Karpas-422 (cell line): ENCODE measurements around the gene NUDT1. TPM values are rescaled to one million over a fixed set of nuclear protein-coding genes. Genes with fewer than 3 reads are reported as not detected.

ENCODE experiments used
- DNase-seq: peaks from one replicate; pipeline ENCODE4 v3.0.0-alpha.2; 2015
- H2AFZ ChIP-seq: fragments of 200-600 bp; sonication (generic); 2 replicates; pipeline ENCODE4 v1.6.1; 2014; ENCODE audit warnings: antibody characterized with exemption, low read length, mixed read lengths
- H3K27ac ChIP-seq: fragments of 200-600 bp; sonication (generic); 2 replicates; pipeline ENCODE4 v1.5.1; 2014; ENCODE audit warnings: mild to moderate bottlenecking, low read length, moderate library complexity
- H3K27me3 ChIP-seq: fragments of 200-600 bp; sonication (generic); 2 replicates; pipeline ENCODE4 v1.6.1; 2014; ENCODE audit warnings: low read length, mixed read lengths
- H3K36me3 ChIP-seq: fragments of 200-600 bp; sonication (generic); 2 replicates; pipeline ENCODE4 v1.6.1; 2014; ENCODE audit warnings: low read length, mixed read lengths; ENCODE audit not compliant: insufficient read depth
- H3K4me1 ChIP-seq: fragments of 200-600 bp; sonication (generic); 2 replicates; pipeline ENCODE4 v1.6.1; 2014; ENCODE audit warnings: mild to moderate bottlenecking, low read length, mixed read lengths
- H3K4me2 ChIP-seq: fragments of 200-600 bp; sonication (generic); 2 replicates; pipeline ENCODE4 v1.6.1; 2014; ENCODE audit warnings: low read length, low read depth, mild to moderate bottlenecking; ENCODE audit not compliant: poor library complexity, severe bottlenecking
- H3K4me3 ChIP-seq: fragments of 200-600 bp; sonication (generic); 2 replicates; pipeline ENCODE4 v1.5.1; 2014; ENCODE audit warnings: mild to moderate bottlenecking, antibody characterized with exemption, low read length, mixed read lengths
- H3K79me2 ChIP-seq: fragments of 200-600 bp; sonication (generic); 2 replicates; pipeline ENCODE4 v1.6.1; 2014; ENCODE audit warnings: mild to moderate bottlenecking, low read length, mixed read lengths
- H3K9ac ChIP-seq: fragments of 200-600 bp; sonication (generic); 2 replicates; pipeline ENCODE4 v1.6.0; 2014; ENCODE audit warnings: low read length
- H3K9me2 ChIP-seq: fragments of 200-600 bp; sonication (generic), shearing (Covaris generic); replicated peaks from 2 replicates; pipeline ENCODE4 v1.6.0; 2014; ENCODE audit warnings: mild to moderate bottlenecking, low read length, moderate library complexity; ENCODE audit not compliant: insufficient read depth
- H3K9me3 ChIP-seq: fragments of 300-700, 200-600 bp; sonication (generic); 2 replicates; pipeline ENCODE4 v1.6.1; 2014; ENCODE audit warnings: low read length, mixed read lengths
- H4K20me1 ChIP-seq: fragments of 200-600 bp; sonication (generic); 2 replicates; pipeline ENCODE4 v1.6.1; 2014; ENCODE audit warnings: mild to moderate bottlenecking, antibody characterized with exemption, low read length, low read depth; ENCODE audit not compliant: insufficient read depth
- total RNA-seq: library from RNA; depleted of rRNA; stranded (reverse); fragments of >200 nt; shearing (Covaris generic); gene quantifications from 2 replicates; pipeline ENCODE4 v1.2.3, GENCODE V29; 2014; ENCODE audit warnings: low replicate concordance

NUDT1 gene
- total RNA-seq, 1 experiment from 2014 or later: 45.3 TPM

GRCh38 chr7:2251841-2252771 is 10.1 kb downstream of the NUDT1 start:
- Histone ChIP-seq H3K4me1 (no peaks in the 10 kb centered on the region), H3K4me3 (no peak overlapping the region), H3K36me3 (no peaks in the 10 kb centered on the region), H3K27ac (no peak overlapping the region), H4K20me1 (no peaks in the 10 kb centered on the region), H3K4me2 (no peak overlapping the region), H2AFZ (no peak overlapping the region), H3K27me3 (no peaks in the 10 kb centered on the region), H3K9me2 (no peaks in the 10 kb centered on the region), H3K9ac (no peak overlapping the region), H3K79me2 (no peaks in the 10 kb centered on the region), H3K9me3 (no peaks in the 10 kb centered on the region)
- DNase-seq: no peak

- Histone ChIP-seq H3K27ac (no peak overlapping the region), H3K4me1 (no peaks in the 10 kb centered on the region), H3K4me3 (no peak overlapping the region), H3K9ac (no peak overlapping the region), H3K9me2 (no peaks in the 10 kb centered on the region), H3K4me2 (no peak overlapping the region), H3K27me3 (no peaks in the 10 kb centered on the region), H4K20me1 (no peaks in the 10 kb centered on the region), H2AFZ (no peak overlapping the region), H3K79me2 (no peaks in the 10 kb centered on the region), H3K36me3 (no peaks in the 10 kb centered on the region), H3K9me3 (no peaks in the 10 kb centered on the region)
- DNase-seq: no peak
These were observed 11.0 kb downstream of the NUDT1 start for GRCh38 chr7:2253021-2253420.

- H3K27me3 ChIP-seq: no peaks in the 10 kb centered on the region
- no peaks in the 10 kb centered on the region for H3K9me2 ChIP-seq
- H3K9me3 ChIP-seq: no peaks in the 10 kb centered on the region
- no peaks in the 10 kb centered on the region for H3K79me2 ChIP-seq
- no peaks in the 10 kb centered on the region for H4K20me1 ChIP-seq
- H3K4me2 ChIP-seq: no peak overlapping the region
- H3K4me1 ChIP-seq: no peaks in the 10 kb centered on the region
- H3K4me3 ChIP-seq: no peak overlapping the region
- no peak for DNase-seq
- no peak overlapping the region for H3K27ac ChIP-seq
- H2AFZ ChIP-seq: no peak overlapping the region
- H3K36me3 ChIP-seq: no peaks in the 10 kb centered on the region
- no peak overlapping the region for H3K9ac ChIP-seq
These were observed 11.7 kb downstream of the NUDT1 start for GRCh38 chr7:2253525-2254244.

GRCh38 chr7:2254429-2255144 is 12.6 kb downstream of the NUDT1 start:
- no peak for DNase-seq

GRCh38 chr7:2255145-2256139 is 13.4 kb downstream of the NUDT1 start:
- Histone ChIP-seq H3K4me3 (no peak overlapping the region), H2AFZ (no peak overlapping the region), H3K9ac (no peak overlapping the region), H3K4me1 (no peaks in the 10 kb centered on the region), H3K9me3 (no peaks in the 10 kb centered on the region), H3K27ac (no peak overlapping the region), H3K36me3 (no peaks in the 10 kb centered on the region), H3K79me2 (no peaks in the 10 kb centered on the region), H3K27me3 (no peaks in the 10 kb centered on the region), H3K9me2 (no peaks in the 10 kb centered on the region), H4K20me1 (no peaks in the 10 kb centered on the region), H3K4me2 (no peak overlapping the region)
- DNase-seq: no peak

More at GRCh38 chr7:2254429-2255144, 12.6 kb downstream of the NUDT1 start:
- Histone ChIP-seq H3K9me2 (no peaks in the 10 kb centered on the region), H3K9me3 (no peaks in the 10 kb centered on the region), H3K36me3 (no peaks in the 10 kb centered on the region), H2AFZ (no peak overlapping the region), H3K4me2 (no peak overlapping the region), H3K79me2 (no peaks in the 10 kb centered on the region), H3K27me3 (no peaks in the 10 kb centered on the region), H3K4me1 (no peaks in the 10 kb centered on the region), H3K4me3 (no peak overlapping the region), H3K9ac (no peak overlapping the region), H4K20me1 (no peaks in the 10 kb centered on the region), H3K27ac (no peak overlapping the region)

GRCh38 chr7:2256306-2257045 is 14.4 kb downstream of the NUDT1 start:
- H3K9me2 ChIP-seq: no peaks in the 10 kb centered on the region
- H3K79me2 ChIP-seq: no peaks in the 10 kb centered on the region
- no peak overlapping the region for H3K4me3 ChIP-seq
- no peaks in the 10 kb centered on the region; the same call in 1 of the 2 replicates for H3K4me1 ChIP-seq
- H2AFZ ChIP-seq: no peak overlapping the region
- DNase-seq: no peak
- H3K36me3 ChIP-seq: no peaks in the 10 kb centered on the region
- H4K20me1 ChIP-seq: no peaks in the 10 kb centered on the region
- no peak overlapping the region for H3K27ac ChIP-seq
- H3K4me2 ChIP-seq: no peak overlapping the region
- no peaks in the 10 kb centered on the region for H3K27me3 ChIP-seq
- H3K9me3 ChIP-seq: no peaks in the 10 kb centered on the region
- H3K9ac ChIP-seq: no peak overlapping the region

- Histone ChIP-seq H3K4me2 (no peak overlapping the region), H2AFZ (no peak overlapping the region), H3K4me3 (no peak overlapping the region), H3K79me2 (no peaks in the 10 kb centered on the region), H3K4me1 (no peaks in the 10 kb centered on the region; the same call in 1 of the 2 replicates), H4K20me1 (no peaks in the 10 kb centered on the region), H3K27me3 (no peaks in the 10 kb centered on the region), H3K36me3 (no peaks in the 10 kb centered on the region), H3K9me3 (no peaks in the 10 kb centered on the region), H3K9me2 (no peaks in the 10 kb centered on the region), H3K9ac (no peak overlapping the region), H3K27ac (no peak overlapping the region)
- no peak for DNase-seq
These were observed 15.1 kb downstream of the NUDT1 start for GRCh38 chr7:2257046-2257551.
